Sigmoid colon (tissue), 4 donors: ENCODE results near the gene NEURL2.

Experiments
- EP300 ChIP-seq, 4 donors: sonication (generic); formaldehyde crosslinking; IDR thresholded peaks; one replicate each; pipeline ENCODE4 v1.6.1; 2017; ENCODE audit warnings: antibody characterized with exemption in 4 of 4
- POLR2A ChIP-seq, 2 donors: fragments of 450-650 bp; IDR thresholded peaks; one replicate each; pipeline ENCODE4 v1.6.1; 2016; ENCODE audit warnings: antibody characterized with exemption in 2 of 2, mild to moderate bottlenecking in 2 of 2, moderate library complexity in 2 of 2
- POLR2AphosphoS5 ChIP-seq, 4 donors: sonication (generic); formaldehyde crosslinking; IDR thresholded peaks; one replicate each; pipeline ENCODE4 v1.6.1; 2017; ENCODE audit warnings: antibody characterized with exemption in 4 of 4
- TF ChIP-seq, protein P1 (sequence below), 4 experiments: fragments of 450-650 bp in 3 of 4; fragments of 200-600 bp in 1 of 4; IDR thresholded peaks; one replicate each; pipeline ENCODE4 v1.5.1; 2016 to 2019; ENCODE audit warnings: antibody characterized with exemption in 4 of 4, mild to moderate bottlenecking in 3 of 4, moderate library complexity in 2 of 4

DNA sequence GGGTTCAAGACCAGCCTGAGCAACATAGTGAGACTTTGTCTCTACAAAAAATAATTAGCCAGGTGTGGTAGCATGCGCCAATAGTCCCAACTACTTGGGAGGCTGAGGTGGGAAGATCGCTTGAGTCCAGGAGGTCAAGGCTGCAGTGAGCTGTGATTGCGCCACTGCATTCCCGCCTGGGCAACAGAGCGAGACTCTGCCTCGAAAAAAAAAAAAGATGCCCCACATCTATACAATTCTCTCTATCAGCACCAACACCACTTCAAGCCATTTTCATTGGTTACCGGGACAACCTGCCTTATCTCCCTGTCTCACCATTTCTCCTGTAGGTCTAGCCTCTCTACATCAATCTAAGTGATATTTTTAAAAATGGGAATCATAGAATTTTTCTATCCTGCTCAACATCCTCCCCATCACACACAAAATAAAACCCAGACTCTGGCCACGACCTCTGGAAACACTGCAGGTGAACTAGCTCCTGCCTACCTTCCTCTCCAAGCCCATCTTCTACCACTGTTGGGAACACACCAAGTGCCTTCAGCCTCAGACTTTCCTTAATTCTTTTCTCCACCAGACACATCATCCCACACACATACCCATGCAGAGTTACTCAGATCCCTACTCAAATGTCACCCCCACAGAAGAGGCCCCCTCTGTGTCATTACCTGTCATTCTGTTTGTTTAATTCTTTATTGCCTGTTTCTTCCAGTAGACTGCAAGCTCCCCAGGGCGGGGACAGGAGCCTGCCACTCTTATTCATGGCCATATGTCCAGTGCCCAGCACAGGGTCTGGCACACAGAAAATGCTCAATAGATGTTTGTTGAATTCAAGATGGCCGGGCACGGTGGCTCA lies 30.6 kb upstream of the NEURL2 start:
- TF ChIP-seq, protein P1, sequence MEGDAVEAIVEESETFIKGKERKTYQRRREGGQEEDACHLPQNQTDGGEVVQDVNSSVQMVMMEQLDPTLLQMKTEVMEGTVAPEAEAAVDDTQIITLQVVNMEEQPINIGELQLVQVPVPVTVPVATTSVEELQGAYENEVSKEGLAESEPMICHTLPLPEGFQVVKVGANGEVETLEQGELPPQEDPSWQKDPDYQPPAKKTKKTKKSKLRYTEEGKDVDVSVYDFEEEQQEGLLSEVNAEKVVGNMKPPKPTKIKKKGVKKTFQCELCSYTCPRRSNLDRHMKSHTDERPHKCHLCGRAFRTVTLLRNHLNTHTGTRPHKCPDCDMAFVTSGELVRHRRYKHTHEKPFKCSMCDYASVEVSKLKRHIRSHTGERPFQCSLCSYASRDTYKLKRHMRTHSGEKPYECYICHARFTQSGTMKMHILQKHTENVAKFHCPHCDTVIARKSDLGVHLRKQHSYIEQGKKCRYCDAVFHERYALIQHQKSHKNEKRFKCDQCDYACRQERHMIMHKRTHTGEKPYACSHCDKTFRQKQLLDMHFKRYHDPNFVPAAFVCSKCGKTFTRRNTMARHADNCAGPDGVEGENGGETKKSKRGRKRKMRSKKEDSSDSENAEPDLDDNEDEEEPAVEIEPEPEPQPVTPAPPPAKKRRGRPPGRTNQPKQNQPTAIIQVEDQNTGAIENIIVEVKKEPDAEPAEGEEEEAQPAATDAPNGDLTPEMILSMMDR (IDR thresholded peaks at IDR 0.05): no peak
- TF ChIP-seq POLR2AphosphoS5 (IDR thresholded peaks at IDR 0.05) (no peak), POLR2A (IDR thresholded peaks at IDR 0.05) (no peak), EP300 (IDR thresholded peaks at IDR 0.05) (no peak)
